GM23338 (cell line): ENCODE data around the gene ABCC5. TPM values are rescaled to one million over a fixed set of nuclear protein-coding genes. Genes with fewer than 3 reads are reported as not detected.

Experiments
- ATAC-seq: fragments of 200-7000 bp; cut with Tn5 transposase; 3 replicates; pipeline ENCODE4 v1.9.1; 2020
- DNase-seq: peaks from one replicate; pipeline ENCODE4 v3.0.0-alpha.2; 2015; ENCODE audit warnings: low spot score
- H2AFZ ChIP-seq: fragments of 200-600 bp; sonication (generic); 2 replicates; pipeline ENCODE4 v1.8.0; 2016; ENCODE audit warnings: antibody characterized with exemption, mild to moderate bottlenecking, moderate library complexity
- H3F3A ChIP-seq: fragments of 200-600 bp; sonication (generic); replicated peaks from 2 replicates; pipeline ENCODE4 v1.8.0; 2017; ENCODE audit warnings: antibody characterized with exemption, mixed run types, low read depth
- H3K27ac ChIP-seq: fragments of 200-600 bp; sonication (generic); 2 replicates; pipeline ENCODE4 v1.6.1; 2016; ENCODE audit warnings: low read depth
- H3K27me3 ChIP-seq: fragments of 200-600 bp; sonication (generic); 2 replicates; pipeline ENCODE4 v1.8.0; 2016; ENCODE audit warnings: mild to moderate bottlenecking, mixed run types, moderate library complexity; ENCODE audit not compliant: insufficient read depth
- H3K36me3 ChIP-seq: fragments of 200-600 bp; sonication (generic); 2 replicates; pipeline ENCODE4 v1.8.0; 2016; ENCODE audit warnings: mild to moderate bottlenecking; ENCODE audit not compliant: insufficient read depth
- H3K4me1 ChIP-seq: fragments of 200-600 bp; sonication (generic); 2 replicates; pipeline ENCODE4 v1.8.0; 2016; ENCODE audit warnings: mild to moderate bottlenecking, moderate library complexity; ENCODE audit not compliant: insufficient read depth
- H3K4me2 ChIP-seq: fragments of 200-600 bp; sonication (generic); 2 replicates; pipeline ENCODE4 v1.7.1; 2017; ENCODE audit warnings: mixed run types
- H3K4me3 ChIP-seq: fragments of 200-600 bp; sonication (generic); 2 replicates; pipeline ENCODE4 v1.6.1; 2016; ENCODE audit warnings: mixed run types
- H3K79me2 ChIP-seq: fragments of 200-600 bp; sonication (generic); replicated peaks from 2 replicates; pipeline ENCODE4 v1.8.0; 2017; ENCODE audit warnings: mild to moderate bottlenecking; ENCODE audit not compliant: insufficient read depth
- H3K9me2 ChIP-seq: fragments of 200-600 bp; sonication (generic); 2 replicates; pipeline ENCODE4 v1.8.0; 2017; ENCODE audit not compliant: insufficient read depth
- H4K20me1 ChIP-seq: fragments of 200-600 bp; sonication (generic); replicated peaks from 2 replicates; pipeline ENCODE4 v1.8.0; 2017; ENCODE audit warnings: mild to moderate bottlenecking; ENCODE audit not compliant: insufficient read depth
- H3K27ac Mint-ChIP-seq: 2 replicates; pipeline ENCODE4 v1.8.0; 2020; ENCODE audit warnings: inconsistent platforms, mild to moderate bottlenecking, moderate library complexity, mixed read lengths
- H3K27me3 Mint-ChIP-seq: 3 replicates; pipeline ENCODE4 v1.8.0; 2022; ENCODE audit warnings: low read depth, mild to moderate bottlenecking, moderate library complexity, mixed read lengths, inconsistent platforms; ENCODE audit not compliant: insufficient read depth, poor library complexity
- H3K36me3 Mint-ChIP-seq: 3 replicates; pipeline ENCODE4 v1.8.0; 2021; ENCODE audit warnings: low read depth, mild to moderate bottlenecking, inconsistent platforms, moderate library complexity, mixed read lengths
- H3K4me1 Mint-ChIP-seq: 3 replicates; pipeline ENCODE4 v1.8.0; 2020; ENCODE audit warnings: mild to moderate bottlenecking, inconsistent platforms, mixed read lengths
- H3K4me3 Mint-ChIP-seq: 3 replicates; pipeline ENCODE4 v1.8.0; 2021; ENCODE audit warnings: moderate library complexity, mild to moderate bottlenecking, inconsistent platforms, mixed read lengths
- H3K9me3 Mint-ChIP-seq: 3 replicates; pipeline ENCODE4 v1.8.0; 2020; ENCODE audit warnings: moderate library complexity, mild to moderate bottlenecking, inconsistent platforms, mixed read lengths
- CREB1 ChIP-seq: fragments of 250-450 bp; sonication (Bioruptor Pico); IDR thresholded peaks from 2 replicates; pipeline ENCODE4 v1.5.0; 2020; ENCODE audit warnings: low read depth, mild to moderate bottlenecking, moderate library complexity
- CTCF ChIP-seq, 2 experiments: fragments of 200-600 bp in 1 of 2; sonication (generic) in 1 of 2; conservative IDR thresholded peaks; 2 replicates each; pipeline versions ENCODE4 v1.5.1 to v1.6.1; 2016 to 2017; ENCODE audit warnings: antibody characterized with exemption in 2 of 2, low read depth in 2 of 2, mild to moderate bottlenecking in 2 of 2, moderate library complexity in 1 of 2
- ETS1 ChIP-seq: IDR thresholded peaks from 2 replicates; pipeline ENCODE4 v1.6.1; 2016; ENCODE audit warnings: antibody characterized with exemption
- EZH2 ChIP-seq: fragments of 200-600 bp; sonication (generic); IDR thresholded peaks from one replicate; pipeline ENCODE4 v1.8.0; 2017; ENCODE audit warnings: antibody characterized with exemption, mild to moderate bottlenecking, low read depth; ENCODE audit not compliant: unreplicated experiment
- EZH2phosphoT487 ChIP-seq: fragments of 200-600 bp; sonication (generic); IDR thresholded peaks from one replicate; pipeline ENCODE4 v1.8.1; 2018; ENCODE audit warnings: antibody characterized with exemption; ENCODE audit not compliant: unreplicated experiment
- JUNB ChIP-seq: IDR thresholded peaks from one replicate; pipeline ENCODE4 v1.6.1; 2016; ENCODE audit warnings: antibody characterized with exemption; ENCODE audit not compliant: unreplicated experiment
- NANOG ChIP-seq: IDR thresholded peaks from 2 replicates; pipeline ENCODE4 v1.6.1; 2016; ENCODE audit warnings: antibody characterized with exemption, borderline replicate concordance
- POLR2AphosphoS5 ChIP-seq: IDR thresholded peaks from 2 replicates; pipeline ENCODE4 v1.6.1; 2016; ENCODE audit warnings: antibody characterized with exemption, low read depth
- REST ChIP-seq: IDR thresholded peaks from one replicate; pipeline ENCODE4 v1.6.1; 2018; ENCODE audit warnings: antibody characterized with exemption; ENCODE audit not compliant: unreplicated experiment
- STAT1 ChIP-seq: IDR thresholded peaks from one replicate; pipeline ENCODE4 v1.6.1; 2016; ENCODE audit warnings: antibody characterized with exemption; ENCODE audit not compliant: unreplicated experiment
- ZNF114 ChIP-seq: fragments of 250-450 bp; sonication (Bioruptor Pico); IDR thresholded peaks from 2 replicates; pipeline ENCODE4 v1.5.0; 2020; ENCODE audit warnings: mild to moderate bottlenecking, moderate library complexity
- ZNF331 ChIP-seq: fragments of 250-450 bp; sonication (Bioruptor Pico); IDR thresholded peaks from 2 replicates; pipeline ENCODE4 v1.5.0; 2020; ENCODE audit warnings: low read depth, mild to moderate bottlenecking, moderate library complexity
- ZNF462 ChIP-seq: fragments of 250-450 bp; sonication (Bioruptor Pico); IDR thresholded peaks from 2 replicates; pipeline ENCODE4 v1.5.0; 2020; ENCODE audit warnings: mild to moderate bottlenecking, moderate library complexity
- polyA plus RNA-seq: library from polyadenylated mRNA; unstranded; fragments of >200 nt; fragmentation: Nextera tagmentation; extraction: Ambion mirVana; gene quantifications from 2 replicates; pipeline ENCODE4 v1.2.1, GENCODE V29; 2016
- total RNA-seq: library from RNA; depleted of rRNA; stranded (reverse); fragments of >200 nt; shearing (Covaris generic); gene quantifications from 2 replicates; pipeline ENCODE4 v1.2.3, GENCODE V29; 2014

Gene ABCC5
- total and polyA plus RNA-seq, 2 experiments from 2014 or later, result 14.0 to 39.9 TPM

GRCh38 chr3:184029443-184029842 is 11.8 kb upstream of the ABCC5 start:
- Histone ChIP-seq H4K20me1 (no peaks in the 10 kb centered on the region), H3F3A (no peaks in the 10 kb centered on the region), H3K4me1 (no peaks in the 10 kb centered on the region), H3K4me2 (no peak overlapping the region), H3K4me3 (no peak overlapping the region), H3K27me3 (no peaks in the 10 kb centered on the region), H3K9me2 (no peaks in the 10 kb centered on the region), H2AFZ (no peak overlapping the region), H3K27ac (no peak overlapping the region), H3K79me2 (no peaks in the 10 kb centered on the region), H3K36me3 (no peaks in the 10 kb centered on the region)
- DNase-seq (no peak), ATAC-seq (no peak)
- Mint-ChIP-seq H3K36me3 (no peaks in the 10 kb centered on the region), H3K4me3 (no peak overlapping the region), H3K27me3 (peaks cover 2% of the 10 kb centered on the region), H3K9me3 (no peaks in the 10 kb centered on the region; the same call in 2 of the 3 replicates), H3K4me1 (no peaks in the 10 kb centered on the region), H3K27ac (no peak overlapping the region)
- TF ChIP-seq ZNF114 (CRISPR knock-in tag), result no peak
- TF ChIP-seq JUNB, result no peak
- TF ChIP-seq ZNF331, result no peak
- TF ChIP-seq EZH2, result no peak
- no peak for TF ChIP-seq STAT1
- TF ChIP-seq POLR2AphosphoS5, result no peak
- TF ChIP-seq EZH2phosphoT487, result no peak
- TF ChIP-seq NANOG, result no peak
- TF ChIP-seq ETS1, result no peak
- no peak for TF ChIP-seq REST
- TF ChIP-seq CREB1, result no peak
- TF ChIP-seq CTCF (conservative IDR thresholded peaks at IDR 0.05; ENCODE audit: low read depth in 2 of 2), result no peak
- no peak for TF ChIP-seq ZNF462 (CRISPR knock-in tag)
